Esophagus muscularis mucosa (tissue), 4 donors: ENCODE measurements around the gene KCNQ5. TPM values are rescaled to one million over a fixed set of nuclear protein-coding genes. Genes with fewer than 3 reads are reported as not detected.

ENCODE experiments used
- DNase-seq: peaks from one replicate; pipeline ENCODE4 v3.0.0-alpha.2; 2017; ENCODE audit errors: extremely low spot score
- H3K27ac ChIP-seq, 4 donors: fragments of 200-600 bp; sonication (generic); replicated peaks in 1 of 4; 1 replicate in 3 of 4; 2 replicates in 1 of 4; pipeline ENCODE4 v1.5.1; 2016 to 2019; ENCODE audit warnings: mild to moderate bottlenecking in 1 of 4
- H3K27me3 ChIP-seq, 4 donors: fragments of 200-600 bp; sonication (generic); one replicate each; pipeline versions ENCODE4 v1.5.1 to v1.6.0; 2016 to 2019
- H3K36me3 ChIP-seq, 4 donors: fragments of 200-600 bp; sonication (generic); one replicate each; pipeline ENCODE4 v1.5.1; 2016 to 2019
- H3K4me1 ChIP-seq, 4 donors: fragments of 200-600 bp; sonication (generic); one replicate each; pipeline ENCODE4 v1.5.1; 2016 to 2019
- H3K4me3 ChIP-seq, 4 donors: fragments of 200-600 bp; sonication (generic); 1 replicate in 2 of 4; 2 replicates in 2 of 4; pipeline ENCODE4 v1.5.1; 2016 to 2019; ENCODE audit warnings: mild to moderate bottlenecking in 4 of 4, moderate library complexity in 1 of 4
- H3K9me3 ChIP-seq, 4 donors: fragments of 200-600 bp; sonication (generic); 1 replicate in 3 of 4; 2 replicates in 1 of 4; pipeline ENCODE4 v1.5.1; 2016 to 2019
- EP300 ChIP-seq: sonication (generic); formaldehyde crosslinking; IDR thresholded peaks from one replicate; pipeline ENCODE4 v1.6.1; 2017; ENCODE audit warnings: antibody characterized with exemption
- POLR2A ChIP-seq: fragments of 450-650 bp; IDR thresholded peaks from one replicate; pipeline ENCODE4 v1.6.1; 2017; ENCODE audit warnings: antibody characterized with exemption, moderate library complexity, mild to moderate bottlenecking, low read depth
- POLR2AphosphoS5 ChIP-seq, 2 donors: sonication (generic); formaldehyde crosslinking; IDR thresholded peaks; one replicate each; pipeline ENCODE4 v1.6.1; 2017; ENCODE audit warnings: antibody characterized with exemption in 2 of 2
- WGBS: methylation state at CpG from one replicate; pipeline ENCODE4 v1.1.5; 2018; 5-methylcytosine and 5-hydroxymethylcytosine counted together
- intact Hi-C: fragments of 100-400 bp; cut with DNase I; formaldehyde crosslinking; loops from one replicate; pipeline ENCODE4 v1.15.1; 2023
- total RNA-seq, 4 donors: library from RNA; depleted of rRNA; stranded (reverse); fragments of >200 nt; gene quantifications; one replicate each; pipeline versions ENCODE4 v1.1.0 to v1.2.1, GENCODE V29; 2016
- TF ChIP-seq, protein P1 (sequence below), 3 experiments: fragments of 200-600 bp in 2 of 3; fragments of 450-650 bp in 1 of 3; sonication (generic) in 2 of 3; IDR thresholded peaks; one replicate each; pipeline ENCODE4 v1.5.1; 2017 to 2019; ENCODE audit warnings: antibody characterized with exemption in 3 of 3, mild to moderate bottlenecking in 2 of 3, moderate library complexity in 1 of 3

KCNQ5 gene
- total RNA-seq, 4 donors from 2014 or later, result 1.2 to 2.2 (median 1.8) TPM

DNA sequence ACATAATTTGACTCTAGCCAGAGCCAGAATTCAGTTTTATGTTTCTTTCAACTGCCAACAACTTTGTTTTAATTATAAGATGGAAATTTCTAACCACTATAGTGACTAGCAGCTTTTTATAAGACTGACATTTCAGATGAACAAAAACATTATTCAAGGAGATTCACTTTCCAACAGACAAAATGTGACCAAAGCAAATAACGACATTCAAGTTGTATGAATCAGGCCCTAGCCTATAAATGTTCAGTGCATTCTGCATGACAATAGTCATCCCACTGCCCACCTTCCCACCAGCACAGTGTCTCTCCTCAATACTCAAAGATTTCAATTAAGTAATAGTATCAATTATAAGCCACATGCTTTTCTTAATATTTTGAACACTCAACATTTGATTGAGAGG is 402.7 kb downstream of the KCNQ5 start:
- Histone ChIP-seq H3K9me3 (no peaks in the 10 kb centered on the region), H3K27ac (no peak overlapping the region), H3K4me3 (no peak overlapping the region), H3K27me3 (no peaks in the 10 kb centered on the region), H3K36me3 (no peaks in the 10 kb centered on the region), H3K4me1 (no peaks in the 10 kb centered on the region)
- intact Hi-C loops, result no loop called here
- WGBS, result 76% methylated on average over 1 of the region's 1 CpG
- TF ChIP-seq POLR2A (no peak), EP300 (no peak), POLR2AphosphoS5 (IDR thresholded peaks at IDR 0.05) (no peak)
- TF ChIP-seq, protein P1, sequence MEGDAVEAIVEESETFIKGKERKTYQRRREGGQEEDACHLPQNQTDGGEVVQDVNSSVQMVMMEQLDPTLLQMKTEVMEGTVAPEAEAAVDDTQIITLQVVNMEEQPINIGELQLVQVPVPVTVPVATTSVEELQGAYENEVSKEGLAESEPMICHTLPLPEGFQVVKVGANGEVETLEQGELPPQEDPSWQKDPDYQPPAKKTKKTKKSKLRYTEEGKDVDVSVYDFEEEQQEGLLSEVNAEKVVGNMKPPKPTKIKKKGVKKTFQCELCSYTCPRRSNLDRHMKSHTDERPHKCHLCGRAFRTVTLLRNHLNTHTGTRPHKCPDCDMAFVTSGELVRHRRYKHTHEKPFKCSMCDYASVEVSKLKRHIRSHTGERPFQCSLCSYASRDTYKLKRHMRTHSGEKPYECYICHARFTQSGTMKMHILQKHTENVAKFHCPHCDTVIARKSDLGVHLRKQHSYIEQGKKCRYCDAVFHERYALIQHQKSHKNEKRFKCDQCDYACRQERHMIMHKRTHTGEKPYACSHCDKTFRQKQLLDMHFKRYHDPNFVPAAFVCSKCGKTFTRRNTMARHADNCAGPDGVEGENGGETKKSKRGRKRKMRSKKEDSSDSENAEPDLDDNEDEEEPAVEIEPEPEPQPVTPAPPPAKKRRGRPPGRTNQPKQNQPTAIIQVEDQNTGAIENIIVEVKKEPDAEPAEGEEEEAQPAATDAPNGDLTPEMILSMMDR (IDR thresholded peaks at IDR 0.05), result no peak
- no peak for DNase-seq

DNA sequence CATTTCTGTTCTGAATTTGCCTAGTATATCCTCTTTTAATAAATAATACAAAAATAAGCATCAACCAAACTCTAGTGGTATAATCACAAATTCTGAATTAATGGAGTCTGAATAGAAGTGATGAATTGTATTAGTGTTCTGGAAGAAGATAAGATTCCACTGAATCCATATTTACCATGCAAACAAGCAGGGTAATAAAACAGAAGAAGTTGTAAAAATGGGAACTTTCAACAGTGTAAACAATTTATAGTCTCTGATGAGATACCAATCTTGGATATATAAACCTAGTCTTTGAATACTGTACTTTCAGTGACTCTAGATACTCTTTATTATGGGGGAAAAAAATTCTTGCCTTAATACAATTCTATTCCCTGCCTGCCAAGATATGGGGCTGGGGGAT is 405.8 kb downstream of the KCNQ5 start:
- intact Hi-C loops, result no loop called here
- Histone ChIP-seq H3K4me3 (no peak overlapping the region), H3K27me3 (no peaks in the 10 kb centered on the region), H3K27ac (no peak overlapping the region), H3K4me1 (no peaks in the 10 kb centered on the region), H3K9me3 (no peaks in the 10 kb centered on the region), H3K36me3 (no peaks in the 10 kb centered on the region)
- no peak for DNase-seq
- TF ChIP-seq POLR2A, result no peak
- no peak for TF ChIP-seq POLR2AphosphoS5 (IDR thresholded peaks at IDR 0.05)
- no peak for TF ChIP-seq EP300
- TF ChIP-seq, protein P1 (IDR thresholded peaks at IDR 0.05), result no peak

DNA sequence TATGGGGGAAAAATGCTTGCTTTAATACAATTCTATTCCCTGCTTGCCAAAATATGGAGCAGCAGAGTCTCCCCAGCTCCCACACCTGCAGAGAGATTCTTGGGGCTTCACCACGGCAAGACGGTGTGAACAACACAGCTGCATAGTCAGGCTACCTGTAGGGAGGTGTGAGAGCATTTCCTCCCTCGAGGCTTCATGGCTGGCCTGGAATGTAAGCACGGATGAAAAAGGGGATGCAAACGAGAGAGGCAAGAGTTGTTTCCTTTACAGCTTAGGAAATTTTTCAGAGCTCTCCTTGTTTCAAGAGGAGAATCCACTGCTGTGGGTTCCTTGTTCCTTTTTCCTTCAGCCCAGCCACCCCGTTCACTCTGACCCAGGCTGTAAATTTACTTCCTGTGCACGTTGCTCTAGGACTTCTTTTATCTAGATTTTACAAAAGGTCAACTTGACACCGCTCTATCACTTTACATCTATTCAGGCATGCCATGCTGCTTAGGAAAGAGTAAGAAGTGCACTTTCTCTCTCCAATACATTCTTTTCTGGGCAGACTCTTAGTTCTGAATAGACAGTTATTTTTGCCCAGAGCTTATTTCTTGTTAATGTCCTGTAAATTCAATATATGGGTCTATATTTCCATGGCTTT is 406.4 kb downstream of the KCNQ5 start:
- intact Hi-C loops, result no loop called here

DNA sequence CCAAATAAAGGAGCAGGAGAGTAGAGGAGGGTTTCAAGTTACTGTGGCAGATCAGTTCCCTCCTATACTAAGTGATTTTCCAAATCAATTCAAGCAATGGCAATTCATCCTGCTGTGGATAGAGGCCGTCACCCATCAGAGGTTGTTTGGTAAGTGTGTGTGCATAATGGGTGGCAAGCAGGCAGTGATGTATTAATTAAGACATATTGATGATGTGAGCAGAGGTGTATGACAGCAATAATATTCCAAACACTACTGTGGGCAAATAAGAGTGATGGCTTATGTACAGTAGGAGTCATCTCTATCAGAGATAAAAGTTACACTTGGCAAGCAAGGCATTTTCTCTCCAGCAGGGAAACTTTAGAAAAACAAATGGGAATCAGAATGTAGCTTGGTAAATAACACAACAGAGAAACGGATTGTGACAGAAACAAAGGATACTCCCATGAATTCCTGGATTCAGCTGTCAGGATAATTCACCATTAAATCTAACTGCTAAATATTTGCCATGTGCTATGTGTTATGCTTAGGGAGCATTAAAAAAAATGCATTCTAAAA is 407.1 kb downstream of the KCNQ5 start:
- WGBS, result 70% methylated on average over 2 of the region's 2 CpGs
- intact Hi-C loops, result no loop called here
- H3K27ac ChIP-seq, result no peak overlapping the region
- no peaks in the 10 kb centered on the region for H3K27me3 ChIP-seq
- no peak for DNase-seq
- no peaks in the 10 kb centered on the region for H3K36me3 ChIP-seq
- TF ChIP-seq EP300 (no peak), POLR2A (no peak)
- TF ChIP-seq, protein P1 (IDR thresholded peaks at IDR 0.05), result no peak
- no peaks in the 10 kb centered on the region for H3K4me1 ChIP-seq
- no peak overlapping the region for H3K4me3 ChIP-seq
- H3K9me3 ChIP-seq, result no peaks in the 10 kb centered on the region

More for the DNA sequence above, 406.4 kb downstream of the KCNQ5 start:
- no peak overlapping the region for H3K4me3 ChIP-seq
- DNase-seq, result no peak
- TF ChIP-seq EP300, result no peak
- no peak for TF ChIP-seq POLR2AphosphoS5 (IDR thresholded peaks at IDR 0.05)
- TF ChIP-seq, protein P1 (IDR thresholded peaks at IDR 0.05), result no peak
- no peak for TF ChIP-seq POLR2A
- H3K9me3 ChIP-seq, result no peaks in the 10 kb centered on the region
- H3K27me3 ChIP-seq, result no peaks in the 10 kb centered on the region
- H3K4me1 ChIP-seq, result no peaks in the 10 kb centered on the region
- no peak overlapping the region for H3K27ac ChIP-seq
- 48% methylated on average over 8 of the region's 8 CpGs for WGBS
- H3K36me3 ChIP-seq, result no peaks in the 10 kb centered on the region

DNA sequence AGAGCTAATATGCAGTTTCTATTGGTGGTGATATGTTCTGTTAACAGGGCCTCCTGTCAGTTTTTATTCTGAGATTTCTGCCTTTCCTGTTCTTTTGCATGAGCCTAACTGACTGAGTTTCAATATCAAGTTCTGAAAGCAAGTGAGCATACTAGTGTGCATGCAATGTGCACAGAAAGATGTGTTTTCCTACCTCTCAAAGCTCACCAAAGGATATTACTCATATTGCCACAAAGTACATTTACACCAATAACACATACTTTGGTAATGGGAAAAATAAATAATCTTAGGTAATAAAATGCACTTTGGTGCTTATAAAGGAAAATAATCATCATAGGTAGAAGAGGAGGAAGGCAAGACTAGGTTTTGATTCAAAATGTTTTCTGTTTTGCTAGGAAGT is 408.4 kb downstream of the KCNQ5 start:
- H3K4me1 ChIP-seq, result no peaks in the 10 kb centered on the region
- H3K27ac ChIP-seq, result no peak overlapping the region
- no peaks in the 10 kb centered on the region for H3K27me3 ChIP-seq
- no peaks in the 10 kb centered on the region for H3K9me3 ChIP-seq
- no peak for DNase-seq
- intact Hi-C loops, result no loop called here
- TF ChIP-seq, protein P1 (IDR thresholded peaks at IDR 0.05), result no peak
- TF ChIP-seq POLR2AphosphoS5 (IDR thresholded peaks at IDR 0.05), result no peak
- TF ChIP-seq EP300, result no peak
- no peak for TF ChIP-seq POLR2A
- H3K36me3 ChIP-seq, result no peaks in the 10 kb centered on the region
- H3K4me3 ChIP-seq, result no peak overlapping the region
